Astrocyte of the cerebellum (primary cell): Measurements from ENCODE around the gene MAPKAP1.

Experiments
- DNase-seq: peaks from one replicate; pipeline ENCODE4 v3.0.0-alpha.2; 2011; ENCODE audit warnings: low read depth
- H3K4me3 ChIP-seq: 2 replicates; pipeline ENCODE4 v1.5.1; 2011; ENCODE audit warnings: mild to moderate bottlenecking, low read depth, low read length, moderate library complexity
- in situ Hi-C: cut with HindIII; loops from 2 replicates; pipeline ENCODE4 v1.10.0; 2017; ENCODE audit warnings: low sequenced_read_pairs
- TF ChIP-seq, protein P1 (sequence below): IDR thresholded peaks from 2 replicates; pipeline ENCODE4 v1.5.1; 2012; ENCODE audit warnings: low read length, low read depth, moderate library complexity, mild to moderate bottlenecking; ENCODE audit errors: missing control alignments

MAPKAP1 gene

GRCh38 chr9:125642311-125642710 is 64.7 kb downstream of the MAPKAP1 start:
- DNase-seq: no peak
- TF ChIP-seq, protein P1, sequence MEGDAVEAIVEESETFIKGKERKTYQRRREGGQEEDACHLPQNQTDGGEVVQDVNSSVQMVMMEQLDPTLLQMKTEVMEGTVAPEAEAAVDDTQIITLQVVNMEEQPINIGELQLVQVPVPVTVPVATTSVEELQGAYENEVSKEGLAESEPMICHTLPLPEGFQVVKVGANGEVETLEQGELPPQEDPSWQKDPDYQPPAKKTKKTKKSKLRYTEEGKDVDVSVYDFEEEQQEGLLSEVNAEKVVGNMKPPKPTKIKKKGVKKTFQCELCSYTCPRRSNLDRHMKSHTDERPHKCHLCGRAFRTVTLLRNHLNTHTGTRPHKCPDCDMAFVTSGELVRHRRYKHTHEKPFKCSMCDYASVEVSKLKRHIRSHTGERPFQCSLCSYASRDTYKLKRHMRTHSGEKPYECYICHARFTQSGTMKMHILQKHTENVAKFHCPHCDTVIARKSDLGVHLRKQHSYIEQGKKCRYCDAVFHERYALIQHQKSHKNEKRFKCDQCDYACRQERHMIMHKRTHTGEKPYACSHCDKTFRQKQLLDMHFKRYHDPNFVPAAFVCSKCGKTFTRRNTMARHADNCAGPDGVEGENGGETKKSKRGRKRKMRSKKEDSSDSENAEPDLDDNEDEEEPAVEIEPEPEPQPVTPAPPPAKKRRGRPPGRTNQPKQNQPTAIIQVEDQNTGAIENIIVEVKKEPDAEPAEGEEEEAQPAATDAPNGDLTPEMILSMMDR: no peak
- H3K4me3 ChIP-seq: no peak overlapping the region
- in situ Hi-C loops: no loop called here

- TF ChIP-seq, protein P1: no peak
- no peak for DNase-seq
- no peak overlapping the region for H3K4me3 ChIP-seq
- in situ Hi-C loops: no loop called here
Measured at GRCh38 chr9:125639057-125639456, 68.0 kb downstream of the MAPKAP1 start.

DNA sequence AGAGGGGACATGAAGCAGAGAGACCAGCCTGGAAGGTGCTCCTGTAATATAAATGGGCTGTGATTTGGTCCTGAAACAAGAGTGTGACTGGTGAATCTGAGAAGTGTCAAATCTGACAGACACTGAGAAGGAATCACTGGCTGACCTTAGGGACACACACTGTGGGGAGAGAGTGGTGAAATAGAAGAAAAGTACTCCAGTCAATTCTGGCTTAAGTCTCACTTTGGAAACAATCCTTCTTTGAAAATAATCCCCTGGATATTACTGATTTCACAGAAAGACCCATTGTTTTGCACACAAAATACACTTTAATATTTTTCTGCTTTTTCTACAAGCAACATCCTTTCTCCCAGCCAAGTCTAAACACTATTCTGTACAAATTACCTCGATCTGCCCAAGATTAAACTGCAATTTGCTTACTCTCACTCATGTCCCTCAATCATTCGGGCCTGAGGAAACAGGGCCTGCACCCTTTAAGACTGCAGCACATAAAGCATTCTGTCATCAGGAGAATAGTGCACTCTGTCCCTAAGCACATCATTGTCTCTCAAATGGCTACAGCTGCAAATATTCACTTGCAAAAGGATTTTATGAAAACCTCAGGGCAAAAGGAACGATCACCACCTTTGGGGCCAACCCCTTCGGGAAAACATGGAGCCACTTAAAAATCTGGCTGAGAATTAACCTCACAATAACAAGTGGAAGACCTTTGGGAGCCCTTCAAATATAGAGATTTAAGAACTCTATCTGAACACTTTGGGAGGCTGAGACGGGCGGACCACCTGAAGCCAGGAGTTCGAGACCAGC is 68.6 kb downstream of the MAPKAP1 start:
- in situ Hi-C loops: no loop called here
- H3K4me3 ChIP-seq: no peak overlapping the region
- TF ChIP-seq, protein P1: no peak
- DNase-seq: no peak

DNA sequence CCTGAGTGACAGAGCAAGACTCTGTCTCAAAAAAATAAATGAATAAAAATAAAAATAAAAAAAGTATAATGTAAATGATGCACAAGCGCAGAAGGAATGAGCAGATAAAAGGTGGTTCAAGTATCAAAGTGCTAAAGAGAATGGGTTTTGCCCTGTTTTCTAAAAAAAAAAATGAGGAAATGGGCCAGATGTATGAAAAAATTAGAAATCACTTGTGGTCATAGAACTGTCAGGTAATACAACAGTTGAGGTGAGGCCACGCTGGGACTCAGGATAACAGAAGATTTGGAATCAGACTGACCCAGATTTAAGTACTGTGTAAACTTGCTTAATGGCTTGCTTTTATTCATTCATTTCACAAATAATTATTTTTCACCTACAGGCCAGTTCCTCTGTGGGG is 69.8 kb downstream of the MAPKAP1 start:
- in situ Hi-C loops: no loop called here
- TF ChIP-seq, protein P1: no peak
- no peak for DNase-seq
- no peak overlapping the region for H3K4me3 ChIP-seq

GRCh38 chr9:125635888-125636287 is 71.1 kb downstream of the MAPKAP1 start:
- no peak overlapping the region for H3K4me3 ChIP-seq
- DNase-seq: no peak
- in situ Hi-C loops: no loop called here
- TF ChIP-seq, protein P1: no peak

GRCh38 chr9:125634040-125634717 is 72.8 kb downstream of the MAPKAP1 start:
- DNase-seq: no peak
- in situ Hi-C loops: no loop called here
- H3K4me3 ChIP-seq: no peak overlapping the region
- TF ChIP-seq, protein P1: no peak
